GM18519 (cell line): ENCODE measurements around the gene RFX3.

Experiments used
- ATAC-seq: cut with Tn5 transposase; IDR thresholded peaks from one replicate; pipeline ENCODE4 v1.9.1; 2021; ENCODE audit warnings: mild to moderate bottlenecking, moderate library complexity; ENCODE audit not compliant: unreplicated experiment, low FRiP score

Gene RFX3

DNA sequence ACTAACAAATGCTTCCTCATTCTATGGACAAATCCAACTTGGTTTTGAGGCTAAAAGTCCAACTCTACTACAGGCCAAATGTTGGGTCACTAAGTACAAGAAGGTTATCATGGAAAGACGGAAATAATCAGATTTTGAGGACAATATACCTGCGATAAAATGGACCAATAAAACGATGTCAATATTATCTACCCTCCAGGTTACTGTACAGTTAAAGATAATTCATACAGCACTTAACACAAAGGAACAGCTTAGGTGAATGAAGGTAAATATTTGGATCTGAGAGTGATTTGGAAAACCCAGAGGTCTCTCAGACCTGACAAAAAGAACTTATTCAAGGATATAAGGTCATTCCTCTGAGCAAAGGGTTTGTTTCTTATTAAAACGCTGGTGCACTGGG is 352.4 kb downstream of the RFX3 start:
- ATAC-seq, result no peak

DNA sequence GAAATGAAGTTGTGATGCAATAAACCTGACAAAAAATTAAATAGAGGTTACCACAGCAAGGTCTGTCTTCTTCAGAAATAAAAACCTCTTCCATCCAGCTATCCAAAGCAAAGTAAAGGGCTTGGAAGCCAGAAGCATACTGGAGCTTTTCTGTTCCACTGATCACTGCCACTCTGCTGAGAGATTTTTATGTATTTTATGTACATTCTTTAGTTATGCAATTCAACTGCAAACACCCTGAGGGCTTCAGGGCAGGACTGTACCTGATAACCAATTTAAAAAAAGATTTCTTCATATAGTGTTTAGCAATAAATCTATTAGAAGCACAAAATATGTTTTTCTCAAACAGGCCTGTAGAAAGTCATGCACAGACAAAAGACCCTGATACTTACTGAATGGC is 355.0 kb downstream of the RFX3 start:
- no peak for ATAC-seq
